Measurements from ENCODE around the gene ATP1B1.

Gene ATP1B1

GRCh38 chr1:169091480-169091941, 15.0 kb upstream of the ATP1B1 start:
- TF ChIP-seq TAF1 (IDR thresholded peaks at IDR 0.05; ENCODE audit: borderline replicate concordance, insufficient read depth, low read length), result no peak
- no peak for TF ChIP-seq POLR2AphosphoS5 (IDR thresholded peaks at IDR 0.05; ENCODE audit: low read depth, low read length)
- TF ChIP-seq REST (IDR thresholded peaks at IDR 0.05; ENCODE audit: insufficient read depth in 1 of 2, low read depth in 2 of 2, low read length in 2 of 2), result no peak
- TF ChIP-seq FOXP2 (optimal IDR thresholded peaks at IDR 0.05; ENCODE audit: borderline replicate concordance, extremely low read depth, extremely low read length, insufficient read depth), result no peak
- no peak for TF ChIP-seq SIN3A (IDR thresholded peaks at IDR 0.05; ENCODE audit: borderline replicate concordance, insufficient read depth, low read length)

- no peak for TF ChIP-seq SIN3A (IDR thresholded peaks at IDR 0.05; ENCODE audit: borderline replicate concordance, insufficient read depth, low read length)
- TF ChIP-seq FOXP2 (optimal IDR thresholded peaks at IDR 0.05; ENCODE audit: borderline replicate concordance, extremely low read depth, extremely low read length, insufficient read depth), result no peak
- no peak for TF ChIP-seq TAF1 (IDR thresholded peaks at IDR 0.05; ENCODE audit: borderline replicate concordance, insufficient read depth, low read length)
- TF ChIP-seq POLR2AphosphoS5 (IDR thresholded peaks at IDR 0.05; ENCODE audit: low read depth, low read length), result no peak
- TF ChIP-seq REST (IDR thresholded peaks at IDR 0.05; ENCODE audit: insufficient read depth in 1 of 2, low read depth in 2 of 2, low read length in 2 of 2), result no peak
These were observed 14.1 kb upstream of the ATP1B1 start for GRCh38 chr1:169092399-169092798.

GRCh38 chr1:169094897-169095569, 11.5 kb upstream of the ATP1B1 start:
- no peak for TF ChIP-seq POLR2AphosphoS5 (IDR thresholded peaks at IDR 0.05; ENCODE audit: low read depth, low read length)
- no peak for TF ChIP-seq FOXP2 (optimal IDR thresholded peaks at IDR 0.05; ENCODE audit: borderline replicate concordance, extremely low read depth, extremely low read length, insufficient read depth)
- no peak for TF ChIP-seq TAF1 (IDR thresholded peaks at IDR 0.05; ENCODE audit: borderline replicate concordance, insufficient read depth, low read length)
- TF ChIP-seq REST (IDR thresholded peaks at IDR 0.05; ENCODE audit: insufficient read depth in 1 of 2, low read depth in 2 of 2, low read length in 2 of 2), result no peak
- no peak for TF ChIP-seq SIN3A (IDR thresholded peaks at IDR 0.05; ENCODE audit: borderline replicate concordance, insufficient read depth, low read length)

- TF ChIP-seq REST (IDR thresholded peaks at IDR 0.05; ENCODE audit: insufficient read depth in 1 of 2, low read depth in 2 of 2, low read length in 2 of 2) (no peak), POLR2AphosphoS5 (IDR thresholded peaks at IDR 0.05; ENCODE audit: low read depth, low read length) (no peak), FOXP2 (optimal IDR thresholded peaks at IDR 0.05; ENCODE audit: borderline replicate concordance, extremely low read depth, extremely low read length, insufficient read depth) (no peak), TAF1 (IDR thresholded peaks at IDR 0.05; ENCODE audit: borderline replicate concordance, insufficient read depth, low read length) (no peak), SIN3A (IDR thresholded peaks at IDR 0.05; ENCODE audit: borderline replicate concordance, insufficient read depth, low read length) (no peak)
These were observed 8.1 kb upstream of the ATP1B1 start for GRCh38 chr1:169098380-169098779.

Measured in PFSK-1 (cell line).